ENCODE measurements around the gene PRLH. TPM values are rescaled to one million over a fixed set of nuclear protein-coding genes. Genes with fewer than 3 reads are reported as not detected.

The PRLH gene
- total and polyA plus RNA-seq, 2 of the 13 experiments (the other 11 are each of a cell fraction or from before 2014, with no cell fraction given): not detected

DNA sequence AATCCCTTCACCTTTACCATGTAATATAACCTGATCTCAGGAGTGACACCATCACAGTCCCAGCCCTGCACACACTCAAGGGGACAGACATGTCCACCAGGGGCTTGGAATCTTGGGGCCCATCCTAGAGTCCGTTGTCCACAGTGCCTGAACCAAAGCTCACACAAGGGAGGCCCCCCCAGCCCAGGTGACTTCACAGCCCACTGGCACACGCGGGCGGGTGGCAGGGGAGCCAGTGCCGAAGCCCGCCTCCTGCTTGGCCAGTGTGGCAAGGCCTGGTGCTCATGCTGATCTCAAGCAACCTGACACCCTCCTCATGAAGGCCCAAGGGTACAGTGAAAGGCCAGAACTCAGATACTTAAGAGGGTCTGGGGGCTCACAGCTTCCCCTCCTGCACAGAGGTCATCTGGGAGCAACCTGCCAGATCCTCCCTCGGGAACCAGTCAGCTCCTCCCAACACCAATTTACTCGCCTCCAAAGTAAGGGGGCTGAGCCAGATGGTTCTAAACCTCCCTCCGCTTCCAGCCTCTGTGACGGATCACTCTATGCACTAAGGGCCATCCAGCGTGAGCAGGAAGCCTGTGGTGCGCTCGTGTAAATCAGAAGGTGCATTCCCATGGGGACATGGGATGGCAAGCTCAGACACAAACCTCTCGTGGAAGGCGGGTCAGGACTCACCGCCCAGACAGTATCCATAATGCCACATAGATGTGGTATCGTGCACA is 27.4 kb downstream of the PRLH start (continued):
- TF ChIP-seq, protein P1, sequence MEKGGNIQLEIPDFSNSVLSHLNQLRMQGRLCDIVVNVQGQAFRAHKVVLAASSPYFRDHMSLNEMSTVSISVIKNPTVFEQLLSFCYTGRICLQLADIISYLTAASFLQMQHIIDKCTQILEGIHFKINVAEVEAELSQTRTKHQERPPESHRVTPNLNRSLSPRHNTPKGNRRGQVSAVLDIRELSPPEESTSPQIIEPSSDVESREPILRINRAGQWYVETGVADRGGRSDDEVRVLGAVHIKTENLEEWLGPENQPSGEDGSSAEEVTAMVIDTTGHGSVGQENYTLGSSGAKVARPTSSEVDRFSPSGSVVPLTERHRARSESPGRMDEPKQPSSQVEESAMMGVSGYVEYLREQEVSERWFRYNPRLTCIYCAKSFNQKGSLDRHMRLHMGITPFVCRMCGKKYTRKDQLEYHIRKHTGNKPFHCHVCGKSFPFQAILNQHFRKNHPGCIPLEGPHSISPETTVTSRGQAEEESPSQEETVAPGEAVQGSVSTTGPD (CRISPR knock-in tag; IDR thresholded peaks at IDR 0.05): no peak
- TF ChIP-seq, protein P2, sequence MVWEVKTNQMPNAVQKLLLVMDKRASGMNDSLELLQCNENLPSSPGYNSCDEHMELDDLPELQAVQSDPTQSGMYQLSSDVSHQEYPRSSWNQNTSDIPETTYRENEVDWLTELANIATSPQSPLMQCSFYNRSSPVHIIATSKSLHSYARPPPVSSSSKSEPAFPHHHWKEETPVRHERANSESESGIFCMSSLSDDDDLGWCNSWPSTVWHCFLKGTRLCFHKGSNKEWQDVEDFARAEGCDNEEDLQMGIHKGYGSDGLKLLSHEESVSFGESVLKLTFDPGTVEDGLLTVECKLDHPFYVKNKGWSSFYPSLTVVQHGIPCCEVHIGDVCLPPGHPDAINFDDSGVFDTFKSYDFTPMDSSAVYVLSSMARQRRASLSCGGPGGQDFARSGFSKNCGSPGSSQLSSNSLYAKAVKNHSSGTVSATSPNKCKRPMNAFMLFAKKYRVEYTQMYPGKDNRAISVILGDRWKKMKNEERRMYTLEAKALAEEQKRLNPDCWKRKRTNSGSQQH (CRISPR knock-in tag; IDR thresholded peaks at IDR 0.05; ENCODE audit: low read depth): no peak
- TF ChIP-seq ZNF589 (CRISPR knock-in tag; conservative IDR thresholded peaks at IDR 0.05): no peak
- TF ChIP-seq, protein P3, sequence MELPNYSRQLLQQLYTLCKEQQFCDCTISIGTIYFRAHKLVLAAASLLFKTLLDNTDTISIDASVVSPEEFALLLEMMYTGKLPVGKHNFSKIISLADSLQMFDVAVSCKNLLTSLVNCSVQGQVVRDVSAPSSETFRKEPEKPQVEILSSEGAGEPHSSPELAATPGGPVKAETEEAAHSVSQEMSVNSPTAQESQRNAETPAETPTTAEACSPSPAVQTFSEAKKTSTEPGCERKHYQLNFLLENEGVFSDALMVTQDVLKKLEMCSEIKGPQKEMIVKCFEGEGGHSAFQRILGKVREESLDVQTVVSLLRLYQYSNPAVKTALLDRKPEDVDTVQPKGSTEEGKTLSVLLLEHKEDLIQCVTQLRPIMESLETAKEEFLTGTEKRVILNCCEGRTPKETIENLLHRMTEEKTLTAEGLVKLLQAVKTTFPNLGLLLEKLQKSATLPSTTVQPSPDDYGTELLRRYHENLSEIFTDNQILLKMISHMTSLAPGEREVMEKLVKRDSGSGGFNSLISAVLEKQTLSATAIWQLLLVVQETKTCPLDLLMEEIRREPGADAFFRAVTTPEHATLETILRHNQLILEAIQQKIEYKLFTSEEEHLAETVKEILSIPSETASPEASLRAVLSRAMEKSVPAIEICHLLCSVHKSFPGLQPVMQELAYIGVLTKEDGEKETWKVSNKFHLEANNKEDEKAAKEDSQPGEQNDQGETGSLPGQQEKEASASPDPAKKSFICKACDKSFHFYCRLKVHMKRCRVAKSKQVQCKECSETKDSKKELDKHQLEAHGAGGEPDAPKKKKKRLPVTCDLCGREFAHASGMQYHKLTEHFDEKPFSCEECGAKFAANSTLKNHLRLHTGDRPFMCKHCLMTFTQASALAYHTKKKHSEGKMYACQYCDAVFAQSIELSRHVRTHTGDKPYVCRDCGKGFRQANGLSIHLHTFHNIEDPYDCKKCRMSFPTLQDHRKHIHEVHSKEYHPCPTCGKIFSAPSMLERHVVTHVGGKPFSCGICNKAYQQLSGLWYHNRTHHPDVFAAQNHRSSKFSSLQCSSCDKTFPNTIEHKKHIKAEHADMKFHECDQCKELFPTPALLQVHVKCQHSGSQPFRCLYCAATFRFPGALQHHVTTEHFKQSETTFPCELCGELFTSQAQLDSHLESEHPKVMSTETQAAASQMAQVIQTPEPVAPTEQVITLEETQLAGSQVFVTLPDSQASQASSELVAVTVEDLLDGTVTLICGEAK (IDR thresholded peaks at IDR 0.05): no peak
- TF ChIP-seq, protein P3 (CRISPR knock-in tag; IDR thresholded peaks at IDR 0.05): no peak
- no peak for TF ChIP-seq RAD51 (IDR thresholded peaks at IDR 0.05; ENCODE audit: borderline replicate concordance)
- TF ChIP-seq HOXD1 (CRISPR knock-in tag; IDR thresholded peaks at IDR 0.05): no peak
- TF ChIP-seq, protein P4, sequence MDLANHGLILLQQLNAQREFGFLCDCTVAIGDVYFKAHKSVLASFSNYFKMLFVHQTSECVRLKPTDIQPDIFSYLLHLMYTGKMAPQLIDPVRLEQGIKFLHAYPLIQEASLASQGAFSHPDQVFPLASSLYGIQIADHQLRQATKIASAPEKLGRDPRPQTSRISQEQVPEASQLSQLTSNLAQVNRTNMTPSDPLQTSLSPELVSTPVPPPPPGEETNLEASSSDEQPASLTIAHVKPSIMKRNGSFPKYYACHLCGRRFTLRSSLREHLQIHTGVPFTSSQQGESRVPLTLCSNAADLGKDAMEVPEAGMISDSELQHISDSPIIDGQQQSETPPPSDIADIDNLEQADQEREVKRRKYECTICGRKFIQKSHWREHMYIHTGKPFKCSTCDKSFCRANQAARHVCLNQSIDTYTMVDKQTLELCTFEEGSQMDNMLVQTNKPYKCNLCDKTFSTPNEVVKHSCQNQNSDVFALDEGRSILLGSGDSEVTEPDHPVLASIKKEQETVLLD (CRISPR knock-in tag; IDR thresholded peaks at IDR 0.05; ENCODE audit: low read depth): 0 out of 2 replicates have a peak, but pooled peaks have one; percentile 16
- no peak for TF ChIP-seq HMG20A (CRISPR knock-in tag; IDR thresholded peaks at IDR 0.05; ENCODE audit: borderline replicate concordance)
- TF ChIP-seq, protein P5, sequence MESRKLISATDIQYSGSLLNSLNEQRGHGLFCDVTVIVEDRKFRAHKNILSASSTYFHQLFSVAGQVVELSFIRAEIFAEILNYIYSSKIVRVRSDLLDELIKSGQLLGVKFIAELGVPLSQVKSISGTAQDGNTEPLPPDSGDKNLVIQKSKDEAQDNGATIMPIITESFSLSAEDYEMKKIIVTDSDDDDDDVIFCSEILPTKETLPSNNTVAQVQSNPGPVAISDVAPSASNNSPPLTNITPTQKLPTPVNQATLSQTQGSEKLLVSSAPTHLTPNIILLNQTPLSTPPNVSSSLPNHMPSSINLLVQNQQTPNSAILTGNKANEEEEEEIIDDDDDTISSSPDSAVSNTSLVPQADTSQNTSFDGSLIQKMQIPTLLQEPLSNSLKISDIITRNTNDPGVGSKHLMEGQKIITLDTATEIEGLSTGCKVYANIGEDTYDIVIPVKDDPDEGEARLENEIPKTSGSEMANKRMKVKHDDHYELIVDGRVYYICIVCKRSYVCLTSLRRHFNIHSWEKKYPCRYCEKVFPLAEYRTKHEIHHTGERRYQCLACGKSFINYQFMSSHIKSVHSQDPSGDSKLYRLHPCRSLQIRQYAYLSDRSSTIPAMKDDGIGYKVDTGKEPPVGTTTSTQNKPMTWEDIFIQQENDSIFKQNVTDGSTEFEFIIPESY (CRISPR knock-in tag; IDR thresholded peaks at IDR 0.05): no peak
- TF ChIP-seq ARHGAP35 (CRISPR knock-in tag; IDR thresholded peaks at IDR 0.05; ENCODE audit: borderline replicate concordance): no peak
- no peak for TF ChIP-seq ZNF225 (CRISPR knock-in tag; IDR thresholded peaks at IDR 0.05)
- TF ChIP-seq CBX2 (IDR thresholded peaks at IDR 0.05; ENCODE audit: low read depth, low read length): no peak
- TF ChIP-seq CBX2 (CRISPR knock-in tag; IDR thresholded peaks at IDR 0.05; ENCODE audit: low read depth): no peak
